GM06990 (cell line): ENCODE data around the gene VPS4A.

Source experiments
- DNase-seq: peaks from one replicate; pipeline ENCODE4 v3.0.0-alpha.2; 2011; ENCODE audit not compliant: insufficient read length; ENCODE audit errors: extremely low read depth
- H3K27me3 ChIP-seq: replicated peaks from 2 replicates; pipeline ENCODE4 v1.6.0; 2011; ENCODE audit warnings: low read length; ENCODE audit not compliant: control insufficient read depth, insufficient read depth
- H3K36me3 ChIP-seq: 2 replicates; pipeline ENCODE4 v1.5.1; 2011; ENCODE audit warnings: low read length; ENCODE audit not compliant: control insufficient read depth, insufficient read depth
- H3K4me3 ChIP-seq: replicated peaks from 2 replicates; pipeline ENCODE4 v1.5.1; 2011; ENCODE audit warnings: low read depth, mild to moderate bottlenecking, control low read depth, low read length
- CTCF ChIP-seq: IDR thresholded peaks from 2 replicates; pipeline ENCODE4 v1.5.1; 2011; ENCODE audit warnings: low read length, control low read depth, mild to moderate bottlenecking, inconsistent platforms; ENCODE audit not compliant: insufficient read depth, poor library complexity, severe bottlenecking

VPS4A gene

GRCh38 chr16:69298261-69298660 is 12.9 kb upstream of the VPS4A start:
- no peaks in the 10 kb centered on the region for H3K27me3 ChIP-seq
- H3K36me3 ChIP-seq = peaks cover 1% of the 10 kb centered on the region; the same call in 1 of the 2 replicates
- no peak overlapping the region for H3K4me3 ChIP-seq
- no peak for TF ChIP-seq CTCF
- no peak for DNase-seq

DNA sequence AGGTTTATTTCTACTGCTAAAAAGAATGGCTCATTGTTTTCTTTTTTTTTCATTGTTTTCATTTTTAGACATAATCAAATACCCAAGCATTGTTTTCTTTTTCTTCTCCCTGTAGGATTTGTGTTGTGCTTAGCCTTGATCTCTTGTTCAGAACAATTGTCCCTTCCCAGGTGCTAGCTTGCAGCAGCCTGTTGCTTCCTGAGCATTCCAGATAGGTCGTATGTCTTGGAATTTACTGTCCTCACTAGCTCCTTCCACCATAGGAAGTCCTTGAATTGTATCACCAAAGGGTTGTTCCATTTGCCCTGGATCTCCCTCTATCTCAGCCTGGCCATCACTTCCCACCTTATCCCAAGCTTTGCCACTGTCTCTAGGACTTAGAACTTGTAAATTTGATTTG is 10.0 kb upstream of the VPS4A start:
- TF ChIP-seq CTCF = no peak
- DNase-seq = no peak
- Histone ChIP-seq H3K36me3 (peaks cover 1% of the 10 kb centered on the region; the same call in 1 of the 2 replicates), H3K27me3 (no peaks in the 10 kb centered on the region), H3K4me3 (no peak overlapping the region)

DNA sequence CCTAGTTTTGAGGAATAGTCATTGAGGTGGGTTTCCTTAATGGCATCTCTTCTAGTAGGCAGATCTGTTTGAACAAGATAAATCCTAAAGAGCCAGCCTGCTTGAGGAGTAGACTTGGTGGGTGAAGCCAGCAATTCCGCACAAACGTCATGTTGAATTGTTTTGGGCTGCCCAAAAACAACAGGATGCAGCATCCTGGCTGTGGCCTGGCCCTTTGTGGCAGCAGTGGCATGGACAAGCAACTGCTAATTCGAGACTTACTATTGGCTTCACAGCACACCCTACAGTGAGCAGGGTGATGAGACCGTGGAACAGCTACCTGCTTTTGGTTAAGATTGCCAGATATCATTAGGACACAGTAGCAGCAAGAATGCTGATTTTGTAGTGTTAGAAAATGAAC is 9.3 kb upstream of the VPS4A start:
- DNase-seq = no peak
- H3K36me3 ChIP-seq = peaks cover 1% of the 10 kb centered on the region; the same call in 1 of the 2 replicates
- H3K27me3 ChIP-seq = no peaks in the 10 kb centered on the region
- H3K4me3 ChIP-seq = no peak overlapping the region
- no peak for TF ChIP-seq CTCF

GRCh38 chr16:69302301-69302700 is 8.8 kb upstream of the VPS4A start:
- no peak overlapping the region for H3K4me3 ChIP-seq
- no peak for TF ChIP-seq CTCF
- DNase-seq = no peak
- H3K36me3 ChIP-seq = peaks cover 1% of the 10 kb centered on the region; the same call in 1 of the 2 replicates
- H3K27me3 ChIP-seq = no peaks in the 10 kb centered on the region

- H3K36me3 ChIP-seq = peaks cover 1% of the 10 kb centered on the region; the same call in 1 of the 2 replicates
- no peaks in the 10 kb centered on the region for H3K27me3 ChIP-seq
- no peak for TF ChIP-seq CTCF
- no peak for DNase-seq
- H3K4me3 ChIP-seq = no peak overlapping the region
Observed at GRCh38 chr16:69306031-69306430, 5.1 kb upstream of the VPS4A start.

DNA sequence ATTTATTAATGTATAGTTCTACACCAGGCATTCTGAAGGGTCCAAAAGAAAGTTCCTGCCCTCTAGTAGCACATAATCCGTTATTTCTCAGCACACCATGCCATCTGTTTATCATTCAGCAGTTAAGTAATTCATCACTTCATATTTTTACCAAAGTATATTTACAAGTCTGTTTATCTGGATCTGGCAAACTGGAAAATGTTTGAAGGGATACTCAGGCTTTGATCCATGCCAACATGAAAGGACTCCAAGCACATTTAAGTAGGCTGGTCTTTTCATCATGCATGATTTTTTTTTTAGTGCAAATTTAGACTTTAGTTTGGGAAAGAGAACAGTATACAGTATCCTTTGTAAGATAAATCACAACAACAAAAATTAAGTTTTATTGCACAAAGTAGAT is 4.1 kb upstream of the VPS4A start:
- Histone ChIP-seq H3K4me3 (no peak overlapping the region), H3K36me3 (no peaks in the 10 kb centered on the region), H3K27me3 (no peaks in the 10 kb centered on the region)
- TF ChIP-seq CTCF = no peak
- no peak for DNase-seq
